GM23248 (cell line): ENCODE measurements around the gene ADPRHL1. TPM values are rescaled to one million over a fixed set of nuclear protein-coding genes. Genes with fewer than 3 reads are reported as not detected.
"Not testable (repeated sequence)": the region's sequence is repeated elsewhere in the genome, so short reads cannot be mapped to it uniquely, and the experiment has no call there.

ENCODE experiments used
- DNase-seq: peaks from one replicate; pipeline ENCODE4 v3.0.0-alpha.2; 2015
- H2AFZ ChIP-seq: fragments of 200-600 bp; sonication (generic); 2 replicates; pipeline ENCODE4 v1.6.1; 2016; ENCODE audit warnings: antibody characterized with exemption
- H3F3A ChIP-seq: fragments of 200-600 bp; sonication (generic); 2 replicates; pipeline ENCODE4 v1.6.1; 2016; ENCODE audit warnings: mild to moderate bottlenecking, antibody characterized with exemption, mixed run types; ENCODE audit not compliant: insufficient read depth
- H3K27ac ChIP-seq: fragments of 200-600 bp; sonication (generic); 2 replicates; pipeline ENCODE4 v1.5.1; 2016; ENCODE audit warnings: mild to moderate bottlenecking
- H3K27me3 ChIP-seq: fragments of 200-600 bp; sonication (generic); replicated peaks from 2 replicates; pipeline ENCODE4 v1.6.1; 2016; ENCODE audit warnings: mild to moderate bottlenecking; ENCODE audit not compliant: insufficient read depth
- H3K36me3 ChIP-seq: fragments of 200-600 bp; sonication (generic); 2 replicates; pipeline ENCODE4 v1.6.1; 2016; ENCODE audit warnings: low read depth, mild to moderate bottlenecking
- H3K4me1 ChIP-seq: fragments of 200-600 bp; sonication (generic); 2 replicates; pipeline ENCODE4 v1.6.1; 2016; ENCODE audit warnings: mild to moderate bottlenecking; ENCODE audit not compliant: insufficient read depth
- H3K4me2 ChIP-seq: fragments of 200-600 bp; sonication (generic); one replicate; pipeline ENCODE4 v1.6.1; 2016; ENCODE audit warnings: mild to moderate bottlenecking; ENCODE audit not compliant: unreplicated experiment
- H3K4me3 ChIP-seq: fragments of 200-600 bp; sonication (generic); 2 replicates; pipeline ENCODE4 v1.5.1; 2016; ENCODE audit warnings: mild to moderate bottlenecking
- H3K79me2 ChIP-seq: fragments of 200-600 bp; sonication (generic); 2 replicates; pipeline ENCODE4 v1.6.1; 2016; ENCODE audit warnings: mild to moderate bottlenecking; ENCODE audit not compliant: insufficient read depth
- H3K9ac ChIP-seq: fragments of 200-600 bp; sonication (generic); 2 replicates; pipeline ENCODE4 v1.6.1; 2016; ENCODE audit warnings: mild to moderate bottlenecking
- H3K9me2 ChIP-seq: fragments of 200-600 bp; sonication (generic); 2 replicates; pipeline ENCODE4 v1.6.1; 2016; ENCODE audit warnings: mixed run types, mild to moderate bottlenecking, moderate library complexity; ENCODE audit not compliant: insufficient read depth
- H3K9me3 ChIP-seq: fragments of 200-600 bp; sonication (generic); one replicate; pipeline ENCODE4 v1.6.1; 2017; ENCODE audit warnings: low read depth
- H4K20me1 ChIP-seq: fragments of 200-600 bp; sonication (generic); 2 replicates; pipeline ENCODE4 v1.6.0; 2016; ENCODE audit not compliant: insufficient read depth
- EZH2 ChIP-seq: fragments of 200-600 bp; sonication (generic); IDR thresholded peaks from 2 replicates; pipeline ENCODE4 v1.6.1; 2018; ENCODE audit warnings: antibody characterized with exemption, mild to moderate bottlenecking; ENCODE audit not compliant: insufficient read depth, poor library complexity, severe bottlenecking
- EZH2phosphoT487 ChIP-seq: fragments of 200-600 bp; sonication (generic); IDR thresholded peaks from 2 replicates; pipeline ENCODE4 v1.6.1; 2018; ENCODE audit warnings: antibody characterized with exemption, moderate library complexity, mild to moderate bottlenecking, low read depth; ENCODE audit not compliant: insufficient read depth
- WGBS, 2 experiments: methylation state at CpG; one replicate each; pipeline ENCODE4 v1.1.6; 2015 to 2017; ENCODE audit warnings: low lambda C conversion rate in 2 of 2, low coverage in 1 of 2; ENCODE audit errors: missing lambda C conversion rate in 2 of 2; 5-methylcytosine and 5-hydroxymethylcytosine counted together
- in situ Hi-C: fragments of 300-500 bp; cut with MboI; formaldehyde crosslinking; loops from 2 replicates; pipeline ENCODE4 v1.15.0; 2020
- polyA plus RNA-seq: library from polyadenylated mRNA; unstranded; fragments of >200 nt; fragmentation: Nextera tagmentation; extraction: Ambion mirVana; gene quantifications from 2 replicates; pipeline ENCODE4 v1.2.1, GENCODE V29; 2016
- total RNA-seq: library from RNA; depleted of rRNA; stranded (reverse); fragments of >200 nt; shearing (Covaris generic); gene quantifications from 2 replicates; pipeline ENCODE4 v1.2.3, GENCODE V29; 2014

ADPRHL1 gene
- total and polyA plus RNA-seq, 2 experiments from 2014 or later = 1.8 to 2.2 TPM

GRCh38 chr13:113390874-113391497 lies 62.3 kb downstream of the ADPRHL1 start:
- no peaks in the 10 kb centered on the region for H3K27me3 ChIP-seq
- H3F3A ChIP-seq = no peaks in the 10 kb centered on the region
- H3K9me2 ChIP-seq = no peaks in the 10 kb centered on the region
- no peak overlapping the region for H3K27ac ChIP-seq
- H3K4me1 ChIP-seq = no peaks in the 10 kb centered on the region
- H3K36me3 ChIP-seq = no peaks in the 10 kb centered on the region
- no peak for TF ChIP-seq EZH2phosphoT487
- TF ChIP-seq EZH2 = no peak
- DNase-seq = no peak
- H3K4me3 ChIP-seq = no peak overlapping the region
- H3K9ac ChIP-seq = no peak overlapping the region
- H4K20me1 ChIP-seq = no peaks in the 10 kb centered on the region
- 78 to 83% methylated on average over 10 of the region's 10 CpGs for WGBS, 2 experiments
- no peak overlapping the region for H3K4me2 ChIP-seq
- H3K79me2 ChIP-seq = no peaks in the 10 kb centered on the region
- no peak overlapping the region for H2AFZ ChIP-seq
- H3K9me3 ChIP-seq = no peaks in the 10 kb centered on the region
- in situ Hi-C loops = loop anchor here (25.0 kb wide), 1 partner anchor 454 kb away; no protein-coding TSS in a partner anchor

GRCh38 chr13:113389586-113389985 lies 63.7 kb downstream of the ADPRHL1 start:
- not testable (repeated sequence) for H3K36me3 ChIP-seq, H3K4me1 ChIP-seq, H4K20me1 ChIP-seq, H3K9me3 ChIP-seq, H3K4me3 ChIP-seq, H3K9ac ChIP-seq, DNase-seq, H2AFZ ChIP-seq, H3F3A ChIP-seq, H3K4me2 ChIP-seq, H3K9me2 ChIP-seq, H3K27me3 ChIP-seq, H3K27ac ChIP-seq, H3K79me2 ChIP-seq
- in situ Hi-C loops = loop anchor here (25.0 kb wide), 1 partner anchor 452 kb away; no protein-coding TSS in a partner anchor
- 88 to 91% methylated on average over 8 of the region's 8 CpGs for WGBS, 2 experiments

- 80 to 88% methylated on average over 1 of the region's 1 CpG for WGBS, 2 experiments
- peaks cover 3% of the 10 kb centered on the region for H3K9me3 ChIP-seq
- no peaks in the 10 kb centered on the region for H4K20me1 ChIP-seq
- no peak overlapping the region for H3K4me2 ChIP-seq
- no peaks in the 10 kb centered on the region for H3F3A ChIP-seq
- H2AFZ ChIP-seq = no peak overlapping the region
- no peaks in the 10 kb centered on the region for H3K27me3 ChIP-seq
- H3K4me1 ChIP-seq = no peaks in the 10 kb centered on the region
- H3K9me2 ChIP-seq = no peaks in the 10 kb centered on the region
- no peak overlapping the region for H3K4me3 ChIP-seq
- no peaks in the 10 kb centered on the region for H3K79me2 ChIP-seq
- no peaks in the 10 kb centered on the region for H3K36me3 ChIP-seq
- no peak overlapping the region for H3K27ac ChIP-seq
- DNase-seq = no peak
- in situ Hi-C loops = loop anchor here (25.0 kb wide), 1 partner anchor 450 kb away; no protein-coding TSS in a partner anchor
- no peak overlapping the region for H3K9ac ChIP-seq
- TF ChIP-seq EZH2 (no peak), EZH2phosphoT487 (no peak)
Observed at GRCh38 chr13:113387396-113387795, 65.9 kb downstream of the ADPRHL1 start.

GRCh38 chr13:113383089-113383488 lies 70.2 kb downstream of the ADPRHL1 start:
- H3K27me3 ChIP-seq = no peaks in the 10 kb centered on the region
- no peaks in the 10 kb centered on the region for H3K4me1 ChIP-seq
- no peaks in the 10 kb centered on the region for H4K20me1 ChIP-seq
- no peaks in the 10 kb centered on the region for H3K79me2 ChIP-seq
- no peak overlapping the region for H2AFZ ChIP-seq
- H3K9ac ChIP-seq = no peak overlapping the region
- H3K9me3 ChIP-seq = peaks cover 3% of the 10 kb centered on the region
- 76 to 78% methylated on average over 9 of the region's 9 CpGs for WGBS, 2 experiments
- no peak overlapping the region for H3K4me2 ChIP-seq
- H3K9me2 ChIP-seq = no peaks in the 10 kb centered on the region
- TF ChIP-seq EZH2 (no peak), EZH2phosphoT487 (no peak)
- no peaks in the 10 kb centered on the region for H3K36me3 ChIP-seq
- H3K27ac ChIP-seq = no peak overlapping the region
- H3K4me3 ChIP-seq = no peak overlapping the region
- no peaks in the 10 kb centered on the region for H3F3A ChIP-seq
- in situ Hi-C loops = loop anchor here (25.0 kb wide), 1 partner anchor 446 kb away; no protein-coding TSS in a partner anchor
- no peak for DNase-seq

- in situ Hi-C loops = loop anchor here (25.0 kb wide), 1 partner anchor 445 kb away; no protein-coding TSS in a partner anchor
Observed at GRCh38 chr13:113382542-113382941, 70.7 kb downstream of the ADPRHL1 start.

More at GRCh38 chr13:113382542-113382941, 70.7 kb downstream of the ADPRHL1 start:
- not testable (repeated sequence) for H3F3A ChIP-seq, H3K27ac ChIP-seq, H3K9ac ChIP-seq, DNase-seq, H3K4me3 ChIP-seq, H2AFZ ChIP-seq, H3K4me2 ChIP-seq, H3K4me1 ChIP-seq, H3K27me3 ChIP-seq, H3K79me2 ChIP-seq, H4K20me1 ChIP-seq, H3K36me3 ChIP-seq, H3K9me3 ChIP-seq, H3K9me2 ChIP-seq
- WGBS, 2 experiments = 100% methylated on average over 2 of the region's 2 CpGs
